ENCODE results near the gene AGGF1. TPM values are rescaled to one million over a fixed set of nuclear protein-coding genes. Genes with fewer than 3 reads are reported as not detected.
"Not testable (repeated sequence)": the region's sequence is repeated elsewhere in the genome, so short reads cannot be mapped to it uniquely, and the experiment has no call there.

AGGF1 gene
- total RNA-seq, 1 donor from 2014 or later: 17.4 TPM

DNA sequence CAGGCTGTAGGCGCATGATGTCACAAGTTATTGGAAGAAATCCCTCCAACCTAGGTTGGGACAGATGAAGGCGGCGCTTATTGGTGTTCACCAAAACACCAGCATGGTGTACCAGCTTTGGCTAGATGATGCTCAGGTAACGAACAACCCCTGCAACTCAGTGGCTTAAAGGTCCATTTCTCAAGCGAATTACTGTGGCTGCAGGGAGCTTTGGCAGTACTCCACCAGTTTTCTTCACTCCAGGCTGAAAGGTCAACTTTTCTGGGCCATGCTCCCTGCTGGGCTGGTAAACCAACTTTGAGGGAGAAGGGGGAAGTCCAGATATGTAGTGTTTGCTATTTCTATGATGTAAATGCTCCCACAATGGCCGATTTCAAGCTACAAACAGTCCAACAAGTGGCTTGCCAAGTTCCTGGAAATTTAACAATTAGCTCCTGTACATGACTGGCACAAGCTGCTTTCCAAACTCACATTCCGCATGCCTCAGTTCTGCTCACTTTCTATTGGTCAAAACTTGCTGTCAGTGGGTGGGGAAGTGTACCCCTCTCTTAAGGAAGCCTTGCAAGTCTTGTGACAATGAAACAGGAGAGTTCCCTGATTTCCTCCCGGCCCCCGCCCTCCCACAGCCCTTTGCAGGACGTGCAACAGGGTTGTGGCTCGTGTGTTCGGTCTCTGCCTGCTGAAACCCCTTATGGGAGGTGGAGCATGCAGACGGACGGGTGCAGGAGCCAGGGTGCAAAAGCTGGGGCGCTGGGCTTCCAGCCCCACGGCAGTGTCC is 57.5 kb downstream of the AGGF1 start:
- DNase-seq (ENCODE audit: low spot score): no peak

DNA sequence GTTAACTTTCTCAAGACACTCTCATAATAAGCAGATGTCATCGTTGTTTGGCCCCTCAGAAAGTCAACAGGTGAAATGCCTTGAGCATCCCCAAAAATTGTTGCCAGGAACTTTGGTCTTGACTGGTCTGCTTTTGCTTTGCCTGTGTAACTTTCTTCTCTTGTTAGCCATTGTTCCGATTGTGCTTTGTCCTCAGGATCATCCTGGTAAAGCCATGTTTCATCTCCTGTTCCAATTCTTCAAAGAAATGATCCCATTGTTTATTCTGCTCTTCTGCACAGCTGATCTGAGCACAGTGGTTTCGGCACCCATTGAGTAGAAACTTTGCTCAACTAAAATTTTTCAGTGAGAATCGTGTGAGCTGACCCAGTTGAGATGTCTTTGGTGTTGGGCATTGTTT is 65.0 kb downstream of the AGGF1 start:
- DNase-seq (ENCODE audit: low spot score): no peak

DNA sequence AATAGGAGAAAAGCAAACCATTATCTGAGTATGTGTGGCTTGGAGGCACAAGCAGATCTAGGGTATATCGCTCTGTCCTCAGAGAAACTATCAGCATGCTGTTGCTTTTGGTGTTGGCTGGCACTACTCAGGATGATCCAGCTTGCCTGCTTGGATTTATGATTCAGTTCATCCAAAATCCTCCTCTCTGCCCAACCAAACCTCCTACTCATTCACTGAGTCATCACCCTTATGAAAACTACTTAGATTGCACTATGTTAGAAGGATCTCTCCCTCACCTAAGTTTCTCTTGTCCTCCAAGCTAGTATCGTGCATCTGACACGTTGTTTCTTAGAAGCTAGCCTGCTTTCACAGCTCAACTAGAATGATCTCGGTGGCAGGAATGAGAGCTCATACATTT is 71.1 kb downstream of the AGGF1 start:
- no peak for DNase-seq (ENCODE audit: low spot score)

DNA sequence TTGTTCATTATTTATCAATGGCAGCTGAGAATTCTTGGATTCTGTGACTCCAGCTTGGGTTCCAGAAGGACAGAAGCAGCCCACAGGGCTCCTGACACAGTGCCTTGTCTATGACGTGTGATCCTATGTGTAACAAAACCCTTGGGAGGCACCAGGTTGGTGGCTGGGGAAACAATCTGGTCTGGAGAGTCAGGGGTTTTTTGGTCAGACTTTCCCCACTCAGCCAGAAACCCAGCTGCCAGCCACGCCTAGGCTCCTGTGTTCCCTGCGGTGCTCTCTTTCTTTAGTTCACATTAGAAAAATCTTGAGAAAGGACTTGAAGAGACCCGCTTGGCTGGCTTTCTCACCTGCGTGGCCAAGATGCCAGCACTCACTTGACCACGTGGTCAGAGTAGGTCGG is 72.3 kb downstream of the AGGF1 start:
- no peak for DNase-seq (ENCODE audit: low spot score)

DNA sequence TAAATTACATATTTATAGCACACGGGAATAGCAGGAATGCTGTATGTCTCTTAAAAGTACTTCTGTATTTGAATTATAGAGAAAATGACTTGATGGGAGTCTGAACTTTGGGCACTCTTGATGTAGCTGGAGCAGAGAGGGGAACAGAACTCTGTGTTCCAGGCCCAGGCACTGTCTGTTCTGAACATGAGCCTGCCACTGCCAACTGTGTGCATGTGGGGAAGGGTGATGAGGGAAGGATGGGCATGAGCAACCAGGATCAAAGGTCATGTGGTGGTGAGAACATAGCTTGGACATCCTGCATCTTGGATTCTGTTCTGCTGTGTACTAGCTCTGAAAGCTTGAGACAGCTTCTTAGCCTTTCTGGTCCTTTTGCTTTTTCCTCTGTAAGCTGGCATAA is 73.3 kb downstream of the AGGF1 start:
- no peak for DNase-seq (ENCODE audit: low spot score)

DNA sequence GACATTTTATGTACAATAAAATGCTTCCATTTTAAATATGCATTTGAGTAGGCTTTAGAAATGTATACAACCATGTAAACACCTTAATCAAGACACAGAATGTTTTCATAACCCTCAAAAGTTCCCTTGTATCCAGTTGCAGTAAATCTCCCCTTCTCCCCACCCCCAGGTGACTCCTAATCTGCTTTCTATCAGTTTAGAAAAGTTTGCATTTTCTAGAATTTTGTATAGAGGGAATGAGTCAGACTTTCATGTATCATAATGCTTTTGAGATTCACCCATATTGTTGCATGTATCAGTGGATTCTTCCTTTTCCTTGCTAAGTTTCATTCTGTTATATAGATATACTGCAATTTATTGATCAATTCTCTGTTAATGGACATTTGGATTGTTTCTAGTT is 74.6 kb downstream of the AGGF1 start:
- no peak for DNase-seq (ENCODE audit: low spot score)

DNA sequence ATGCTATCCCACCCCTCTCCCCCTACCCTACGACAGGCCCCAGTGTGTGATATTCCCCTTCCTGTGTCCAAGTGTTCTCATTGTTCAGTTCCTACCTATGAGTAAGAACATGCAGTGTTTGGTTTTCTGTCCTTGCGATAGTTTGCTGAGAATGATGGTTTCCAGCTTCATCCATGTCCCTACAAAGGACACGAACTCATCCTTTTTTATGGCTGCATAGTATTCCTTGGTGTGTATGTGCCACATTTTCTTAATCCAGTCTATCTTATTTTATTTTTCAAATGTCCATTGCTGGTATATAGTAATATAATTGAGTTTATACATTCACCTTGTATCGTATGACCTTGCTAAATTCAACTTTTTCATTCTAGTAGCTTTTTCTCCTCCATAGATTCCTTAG is 76.8 kb downstream of the AGGF1 start:
- DNase-seq (ENCODE audit: low spot score): not testable (repeated sequence)

Other genes starting within 250 kb of the AGGF1 start
- gene F2RL1, start 211.4 kb upstream of the AGGF1 start, total RNA-seq: 16.8 TPM
- not detected for gene S100Z, start 180.4 kb upstream of the AGGF1 start, total RNA-seq
- 2.0 TPM for gene CRHBP, start 77.4 kb upstream of the AGGF1 start, total RNA-seq
- 14.7 TPM for gene ZBED3, start 56.9 kb downstream of the AGGF1 start, total RNA-seq
- 10.1 TPM for gene PDE8B, start 180.3 kb downstream of the AGGF1 start, total RNA-seq

All from ureter (tissue), 1 donor.